K562 (cell line): ENCODE results near the gene BNIP2. TPM values are rescaled to one million over a fixed set of nuclear protein-coding genes. Genes with fewer than 3 reads are reported as not detected.

Source experiments
- BCL6 ChIP-seq: fragments of 250-450 bp; sonication (Bioruptor Pico); IDR thresholded peaks from 2 replicates; pipeline ENCODE4 v1.4.0; 2020
- CBFA2T3 ChIP-seq: fragments of 450-650 bp; IDR thresholded peaks from 2 replicates; pipeline ENCODE4 v1.6.1; 2017
- CREM ChIP-seq: IDR thresholded peaks from 2 replicates; pipeline ENCODE4 v1.6.1; 2014; ENCODE audit warnings: antibody characterized with exemption, low read depth
- CXXC5 ChIP-seq: fragments of 250-450 bp; sonication (Bioruptor Pico); IDR thresholded peaks from 2 replicates; pipeline ENCODE4 v1.8.0; 2022; ENCODE audit warnings: inconsistent platforms, mild to moderate bottlenecking, moderate library complexity
- DNMT1 ChIP-seq: fragments of 450-650 bp; IDR thresholded peaks from 2 replicates; pipeline ENCODE4 v1.6.1; 2016; ENCODE audit warnings: antibody characterized with exemption, mild to moderate bottlenecking
- ELK3 ChIP-seq: fragments of 450-650 bp; formaldehyde crosslinking; IDR thresholded peaks from 2 replicates; pipeline ENCODE4 v1.4.0; 2020; ENCODE audit warnings: mild to moderate bottlenecking
- ERF ChIP-seq: fragments of 450-650 bp; formaldehyde crosslinking; IDR thresholded peaks from 2 replicates; pipeline ENCODE4 v1.4.0; 2020; ENCODE audit warnings: mild to moderate bottlenecking, mixed read lengths
- ETS1 ChIP-seq: conservative IDR thresholded peaks from 2 replicates; pipeline ENCODE4 v1.6.1; 2011; ENCODE audit warnings: low read depth, mild to moderate bottlenecking, low read length; ENCODE audit not compliant: control insufficient read depth
- HMG20B ChIP-seq: fragments of 250-450 bp; sonication (Bioruptor Pico); IDR thresholded peaks from 2 replicates; pipeline ENCODE4 v1.5.0; 2021; ENCODE audit warnings: mild to moderate bottlenecking
- ID3 ChIP-seq, 2 experiments: fragments of 250-450 bp in 1 of 2; fragments of 450-650 bp in 1 of 2; sonication (Bioruptor Pico) in 1 of 2; IDR thresholded peaks; 2 replicates each; pipeline versions ENCODE4 v1.6.1 to v1.8.0; 2016 to 2021; ENCODE audit warnings: mild to moderate bottlenecking in 2 of 2, moderate library complexity in 2 of 2, missing compliant biosample characterization in 1 of 2, missing genetic modification characterization in 1 of 2
- PHF20 ChIP-seq: fragments of 450-650 bp; IDR thresholded peaks from 2 replicates; pipeline ENCODE4 v1.6.1; 2018; ENCODE audit not compliant: partially characterized antibody
- POLR2G ChIP-seq: fragments of 200-400 bp; formaldehyde crosslinking; IDR thresholded peaks from 2 replicates; pipeline ENCODE4 v1.6.1; 2017; ENCODE audit warnings: low read depth, mild to moderate bottlenecking, antibody characterized with exemption, low read length, moderate library complexity
- RNF2 ChIP-seq: sonication (generic); IDR thresholded peaks from 2 replicates; pipeline ENCODE4 v1.6.1; 2016
- SMAD4 ChIP-seq: fragments of 250-450 bp; sonication (Bioruptor Pico); conservative IDR thresholded peaks from 2 replicates; pipeline ENCODE4 v1.8.0; 2021; ENCODE audit warnings: inconsistent platforms, mild to moderate bottlenecking, moderate library complexity
- SUPT5H ChIP-seq: fragments of 450-650 bp; IDR thresholded peaks from 2 replicates; pipeline ENCODE4 v1.6.1; 2016
- TARDBP ChIP-seq: fragments of 450-650 bp; IDR thresholded peaks from 2 replicates; pipeline ENCODE4 v1.6.1; 2016
- TOE1 ChIP-seq, 2 experiments: fragments of 450-650 bp in 1 of 2; sonication (generic) in 1 of 2; formaldehyde crosslinking in 1 of 2; IDR thresholded peaks; 2 replicates each; pipeline versions ENCODE4 v1.7.1 to v1.8.0; 2016 to 2022; ENCODE audit warnings: borderline replicate concordance in 2 of 2, mild to moderate bottlenecking in 2 of 2, antibody characterized with exemption in 1 of 2, inconsistent platforms in 1 of 2, low read depth in 1 of 2, missing genetic modification reagents in 1 of 2, moderate library complexity in 1 of 2
- TRIM24 ChIP-seq, 2 experiments: fragments of 450-650 bp; IDR thresholded peaks; 2 replicates each; pipeline ENCODE4 v1.6.1; 2016
- U2AF1 ChIP-seq: fragments of 200-400 bp; formaldehyde crosslinking; optimal IDR thresholded peaks from 2 replicates; pipeline ENCODE3; 2017; ENCODE audit warnings: mild to moderate bottlenecking, low read depth, low read length, moderate library complexity
- ZNF23 ChIP-seq: fragments of 250-450 bp; sonication (Bioruptor Pico); IDR thresholded peaks from 2 replicates; pipeline ENCODE4 v1.4.0; 2020; ENCODE audit warnings: mild to moderate bottlenecking
- ZNF232 ChIP-seq: sonication (generic); formaldehyde crosslinking; IDR thresholded peaks from 2 replicates; pipeline ENCODE4 v1.8.0; 2022; ENCODE audit warnings: mild to moderate bottlenecking, missing genetic modification reagents
- ZNF41 ChIP-seq: fragments of 250-450 bp; sonication (Bioruptor Pico); conservative IDR thresholded peaks from 2 replicates; pipeline ENCODE4 v1.4.0; 2020; ENCODE audit warnings: mild to moderate bottlenecking
- ZNF589 ChIP-seq: fragments of 200-800 bp; sonication (Bioruptor generic); IDR thresholded peaks from 2 replicates; pipeline ENCODE4 v1.6.1; 2016; ENCODE audit warnings: low read depth, missing genetic modification characterization, missing compliant biosample characterization
- ZNF75A ChIP-seq: fragments of 450-650 bp; formaldehyde crosslinking; IDR thresholded peaks from 2 replicates; pipeline ENCODE4 v1.4.0; 2020; ENCODE audit warnings: mild to moderate bottlenecking
- ZSCAN29 ChIP-seq: fragments of 450-650 bp; IDR thresholded peaks from 2 replicates; pipeline ENCODE4 v1.6.1; 2017
- ZZZ3 ChIP-seq: fragments of 450-650 bp; IDR thresholded peaks from 2 replicates; pipeline ENCODE4 v1.6.1; 2016; ENCODE audit warnings: antibody characterized with exemption, mild to moderate bottlenecking, moderate library complexity
- polyA plus RNA-seq, 8 experiments: library from polyadenylated mRNA; depleted of rRNA in 4 of 8; stranded (reverse) in 5 of 8; unstranded in 3 of 8; fragments of >200 nt; fragmentation: Nextera tagmentation in 2 of 8; fragmentation: Illumina TruSeq in 1 of 8; extraction: Ambion mirVana in 2 of 8; extraction: Trizol in 1 of 8; gene quantifications; 2 replicates each; pipeline versions ENCODE4 v1.2.1 to v1.2.3, GENCODE V29; 2011 to 2014; ENCODE audit warnings: inconsistent platforms in 1 of 8, missing spikeins in 1 of 8
- total RNA-seq, 7 experiments: library from RNA; depleted of rRNA in 6 of 7; stranded (reverse); fragments of >200 nt in 6 of 7; fragmentation: Illumina TruSeq in 2 of 7; extraction: Trizol in 2 of 7; gene quantifications; 2 replicates each; pipeline versions ENCODE4 v1.2.1 to v1.2.3, GENCODE V29; 2011 to 2021; ENCODE audit warnings: low replicate concordance in 1 of 7

The BNIP2 gene
- total and polyA plus RNA-seq, 9 of the 15 experiments (the other 6 are each of a cell fraction or from before 2014, with no cell fraction given): 19.6 to 88.0 (median 52.5) TPM

- TF ChIP-seq ETS1 (peak; percentile 69; the same call in 1 of the 2 replicates), BCL6 (CRISPR knock-in tag) (no peak), ZZZ3 (no peak), RNF2 (peak; percentile 13; the same call in 1 of the 2 replicates), TARDBP (no peak), ZSCAN29 (peak; percentile 43; the same call in 1 of the 2 replicates), ZNF232 (CRISPR knock-in tag) (no peak), ZNF589 (CRISPR knock-in tag) (no peak), ZNF75A (CRISPR knock-in tag) (no peak), HMG20B (no peak), ID3 (CRISPR knock-in tag; IDR thresholded peaks at IDR 0.05) (no peak), ID3 (tag; IDR thresholded peaks at IDR 0.05) (0 out of 2 replicates have a peak, but pooled peaks have one; percentile 30), CXXC5 (CRISPR knock-in tag) (peak; percentile 81), TOE1 (IDR thresholded peaks at IDR 0.05; ENCODE audit: borderline replicate concordance) (peak; percentile 20; the same call in 1 of the 2 replicates), TOE1 (CRISPR knock-in tag; IDR thresholded peaks at IDR 0.05; ENCODE audit: borderline replicate concordance, low read depth) (peak; percentile 80; the same call in 1 of the 2 replicates), POLR2G (peak; percentile 96), DNMT1 (no peak), CBFA2T3 (0 out of 2 replicates have a peak, but pooled peaks have one; percentile 7), ELK3 (CRISPR knock-in tag) (no peak), ZNF23 (CRISPR knock-in tag) (no peak), U2AF1 (peak; percentile 83), ERF (CRISPR knock-in tag) (peak; percentile 69; the same call in 1 of the 2 replicates), SUPT5H (peak; percentile 88), SMAD4 (CRISPR knock-in tag) (peak; percentile 55), TRIM24 (IDR thresholded peaks at IDR 0.05) (peak in 1 of 2 experiments; percentile 16; a peak in 1 of 4 replicates), ZNF41 (CRISPR knock-in tag) (no peak), CREM (peak; percentile 93), PHF20 (peak; percentile 85)
Observed at GRCh38 chr15:59688782-59689625, at the start of gene BNIP2 (continued).
